Spleen (tissue), 7 donors: ENCODE measurements around the gene LYZL1.

Experiments
- POLR2A ChIP-seq, 3 donors: fragments of 450-650 bp; IDR thresholded peaks; one replicate each; pipeline ENCODE4 v1.5.1; 2017; ENCODE audit warnings: antibody characterized with exemption in 3 of 3, mild to moderate bottlenecking in 1 of 3
- POLR2AphosphoS5 ChIP-seq, 3 donors: sonication (generic); formaldehyde crosslinking; IDR thresholded peaks; one replicate each; pipeline ENCODE4 v1.5.1; 2017; ENCODE audit warnings: antibody characterized with exemption in 3 of 3
- TF ChIP-seq, protein P1 (sequence below), 11 experiments: fragments of 200-600 bp in 7 of 11; fragments of 450-650 bp in 4 of 11; sonication (generic) in 4 of 11; IDR thresholded peaks in 8 of 11; conservative IDR thresholded peaks in 3 of 11; 1 replicate in 7 of 11; 2 replicates in 4 of 11; pipeline versions ENCODE4 v1.4.0 to v1.8.0; 2016 to 2021; ENCODE audit warnings: antibody characterized with exemption in 11 of 11, inconsistent platforms in 4 of 11, mild to moderate bottlenecking in 1 of 11
- donor health status: DM: no; HTN: no; CAD: no; lungs with moderate emphysema.
- donor health status: DM: no; HTN: no; CAD: no.
- donor health status: DM: no; HTN: no; CAD: no.

DNA sequence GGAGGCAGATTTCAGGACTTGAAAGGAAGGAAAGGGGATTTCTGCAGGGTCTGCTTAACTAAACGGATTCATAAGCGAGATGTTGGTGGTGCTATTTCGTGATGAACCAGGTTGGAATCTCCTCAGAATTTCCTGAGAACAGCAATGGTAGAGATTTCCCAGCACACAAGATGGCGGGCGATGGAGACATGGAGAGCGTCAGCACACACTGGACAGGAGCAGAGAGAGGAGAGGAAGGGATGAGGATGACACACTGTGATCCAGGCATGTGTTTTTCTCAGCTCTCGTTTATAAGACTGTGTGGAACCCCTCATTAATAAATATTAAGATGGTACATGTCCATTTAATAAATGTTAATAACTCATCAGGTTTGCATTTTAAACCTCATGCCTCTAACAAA is 43.9 kb upstream of the LYZL1 start:
- TF ChIP-seq, protein P1, sequence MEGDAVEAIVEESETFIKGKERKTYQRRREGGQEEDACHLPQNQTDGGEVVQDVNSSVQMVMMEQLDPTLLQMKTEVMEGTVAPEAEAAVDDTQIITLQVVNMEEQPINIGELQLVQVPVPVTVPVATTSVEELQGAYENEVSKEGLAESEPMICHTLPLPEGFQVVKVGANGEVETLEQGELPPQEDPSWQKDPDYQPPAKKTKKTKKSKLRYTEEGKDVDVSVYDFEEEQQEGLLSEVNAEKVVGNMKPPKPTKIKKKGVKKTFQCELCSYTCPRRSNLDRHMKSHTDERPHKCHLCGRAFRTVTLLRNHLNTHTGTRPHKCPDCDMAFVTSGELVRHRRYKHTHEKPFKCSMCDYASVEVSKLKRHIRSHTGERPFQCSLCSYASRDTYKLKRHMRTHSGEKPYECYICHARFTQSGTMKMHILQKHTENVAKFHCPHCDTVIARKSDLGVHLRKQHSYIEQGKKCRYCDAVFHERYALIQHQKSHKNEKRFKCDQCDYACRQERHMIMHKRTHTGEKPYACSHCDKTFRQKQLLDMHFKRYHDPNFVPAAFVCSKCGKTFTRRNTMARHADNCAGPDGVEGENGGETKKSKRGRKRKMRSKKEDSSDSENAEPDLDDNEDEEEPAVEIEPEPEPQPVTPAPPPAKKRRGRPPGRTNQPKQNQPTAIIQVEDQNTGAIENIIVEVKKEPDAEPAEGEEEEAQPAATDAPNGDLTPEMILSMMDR (IDR thresholded peaks at IDR 0.05 in 8 of 11, conservative IDR thresholded peaks at IDR 0.05 in 3 of 11) = no peak
- TF ChIP-seq POLR2A (IDR thresholded peaks at IDR 0.05) (no peak), POLR2AphosphoS5 (IDR thresholded peaks at IDR 0.05) (no peak)
